Measurements from ENCODE around the gene CXCL6. TPM values are rescaled to one million over a fixed set of nuclear protein-coding genes. Genes with fewer than 3 reads are reported as not detected.

CXCL6 gene
- total RNA-seq, 1 donor from 2014 or later = 0.73 TPM

- no peak for DNase-seq (ENCODE audit: low spot score)
These were observed 32.0 kb downstream of the CXCL6 start for GRCh38 chr4:73868206-73869129.

GRCh38 chr4:73869130-73870055, 32.9 kb downstream of the CXCL6 start, which contains the start of gene CXCL1:
Gene CXCL1, plus strand, starts transcription at chr4:73869393. Its CDS starts 78 bp downstream, at chr4:73869471.
- DNase-seq (ENCODE audit: low spot score) = no peak

GRCh38 chr4:73870260-73870659, 33.8 kb downstream of the CXCL6 start:
- no peak for DNase-seq (ENCODE audit: low spot score)

- no peak for DNase-seq (ENCODE audit: low spot score)
These were observed 34.3 kb downstream of the CXCL6 start for GRCh38 chr4:73870768-73871167.

GRCh38 chr4:73871511-73872310, 35.2 kb downstream of the CXCL6 start:
- DNase-seq (ENCODE audit: low spot score) = no peak

GRCh38 chr4:73872316-73873108, 36.0 kb downstream of the CXCL6 start:
- no peak for DNase-seq (ENCODE audit: low spot score)

GRCh38 chr4:73874386-73874785, 37.9 kb downstream of the CXCL6 start:
- no peak for DNase-seq (ENCODE audit: low spot score)

- DNase-seq (ENCODE audit: low spot score) = no peak
These were observed 38.9 kb downstream of the CXCL6 start for GRCh38 chr4:73875401-73875800.

- DNase-seq (ENCODE audit: low spot score) = no peak
These were observed 46.8 kb downstream of the CXCL6 start for GRCh38 chr4:73883306-73883705.

GRCh38 chr4:73885574-73886267, 49.2 kb downstream of the CXCL6 start:
- DNase-seq (ENCODE audit: low spot score) = no peak

Other genes starting within 250 kb of the CXCL6 start
- 41.7 TPM for gene RASSF6, start 216.2 kb upstream of the CXCL6 start, total RNA-seq
- 0.44 TPM for gene CXCL8, start 96.1 kb upstream of the CXCL6 start, total RNA-seq
- not detected for gene PF4V1, start 16.6 kb downstream of the CXCL6 start, total RNA-seq
- gene CXCL1, start 32.7 kb downstream of the CXCL6 start, total RNA-seq = 0.55 TPM
- gene PF4, start 145.3 kb downstream of the CXCL6 start, total RNA-seq = not detected
- not detected for gene PPBP, start 151.5 kb downstream of the CXCL6 start, total RNA-seq
- not detected for gene CXCL5, start 162.0 kb downstream of the CXCL6 start, total RNA-seq
- gene CXCL3, start 202.0 kb downstream of the CXCL6 start, total RNA-seq = not detected

Data from ureter (tissue), 1 donor.